Mesodermal cell (in vitro differentiated cells): ENCODE measurements around the gene ACOX2.
"Not testable (repeated sequence)": the region's sequence is repeated elsewhere in the genome, so short reads cannot be mapped to it uniquely, and the experiment has no call there.

Source experiments
- H3K27ac ChIP-seq: 2 replicates; pipeline ENCODE4 v1.7.0; 2013; ENCODE audit warnings: mild to moderate bottlenecking, low read depth, low read length, moderate library complexity; ENCODE audit not compliant: severe bottlenecking
- H3K36me3 ChIP-seq: 2 replicates; pipeline ENCODE4 v1.7.1; 2013; ENCODE audit warnings: mild to moderate bottlenecking, low read length, moderate library complexity; ENCODE audit not compliant: control insufficient read depth, insufficient read depth
- H3K4me1 ChIP-seq: one replicate; pipeline ENCODE4 v1.7.1; 2013; ENCODE audit warnings: mild to moderate bottlenecking, low read length; ENCODE audit not compliant: insufficient read depth, control insufficient read depth, poor library complexity, severe bottlenecking
- H3K4me3 ChIP-seq: 2 replicates; pipeline ENCODE4 v1.7.0; 2013; ENCODE audit warnings: low read length, control low read depth, mild to moderate bottlenecking; ENCODE audit not compliant: insufficient read depth, poor library complexity, severe bottlenecking; ENCODE audit errors: extremely low read depth
- H3K9me3 ChIP-seq: 2 replicates; pipeline ENCODE4 v1.7.1; 2013; ENCODE audit warnings: mild to moderate bottlenecking, low read length, moderate library complexity; ENCODE audit not compliant: control insufficient read depth
- WGBS, 2 experiments: methylation state at CpG; one replicate each; pipeline ENCODE4 v1.1.5; 2013; ENCODE audit warnings: missing lambda C conversion rate in 2 of 2; ENCODE audit not compliant: insufficient coverage in 2 of 2; 5-methylcytosine and 5-hydroxymethylcytosine counted together

Gene ACOX2

DNA sequence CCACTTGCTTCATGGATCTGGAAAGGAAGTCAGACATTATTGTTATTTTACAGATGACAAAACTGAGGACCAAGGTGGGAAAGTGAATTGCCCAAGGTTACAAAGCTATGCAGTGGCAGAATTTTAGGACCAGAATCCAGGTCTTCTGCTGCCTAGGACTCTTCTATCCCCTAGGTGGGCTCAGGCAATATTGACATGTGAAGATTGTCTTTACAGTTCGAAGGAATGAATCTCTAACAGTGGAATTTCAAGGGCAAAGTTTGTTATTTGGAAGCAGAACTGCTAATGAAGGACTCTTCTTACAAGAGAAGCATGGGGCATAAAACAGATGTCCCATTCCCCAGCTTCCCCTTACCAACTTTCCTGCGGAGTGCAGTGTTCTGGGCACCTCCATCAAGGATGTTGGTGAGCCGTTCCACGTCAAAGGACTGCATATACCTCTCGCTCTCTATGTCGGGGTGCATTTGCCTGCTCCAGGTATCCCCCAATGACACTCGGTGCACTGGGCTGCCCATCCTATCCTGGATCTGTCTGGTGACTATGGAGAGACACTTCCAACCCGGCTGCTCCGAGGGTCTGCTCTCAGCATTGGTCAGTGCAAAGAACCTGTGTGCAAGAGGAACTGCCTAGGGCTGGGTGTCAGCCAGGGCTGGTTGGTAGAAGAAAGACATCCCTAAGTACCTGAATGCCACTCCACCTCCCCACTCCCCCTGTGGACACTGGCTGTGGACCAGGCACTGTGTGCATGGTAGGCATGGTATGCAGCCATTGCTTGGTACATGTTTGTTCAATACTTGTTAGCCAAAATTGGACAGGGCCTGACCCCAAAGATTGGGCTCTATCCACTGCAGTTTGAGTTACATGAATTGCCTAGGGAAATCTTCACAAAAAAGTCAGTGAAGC is 2.1 kb downstream of the ACOX2 start:
- H3K27ac ChIP-seq = no peak overlapping the region
- 85 to 90% methylated on average over 6 to 9 of the region's 9 CpGs for WGBS, 2 experiments
- H3K4me1 ChIP-seq = no peaks in the 10 kb centered on the region
- H3K36me3 ChIP-seq = no peaks in the 10 kb centered on the region
- no peak overlapping the region for H3K4me3 ChIP-seq
- no peaks in the 10 kb centered on the region for H3K9me3 ChIP-seq

DNA sequence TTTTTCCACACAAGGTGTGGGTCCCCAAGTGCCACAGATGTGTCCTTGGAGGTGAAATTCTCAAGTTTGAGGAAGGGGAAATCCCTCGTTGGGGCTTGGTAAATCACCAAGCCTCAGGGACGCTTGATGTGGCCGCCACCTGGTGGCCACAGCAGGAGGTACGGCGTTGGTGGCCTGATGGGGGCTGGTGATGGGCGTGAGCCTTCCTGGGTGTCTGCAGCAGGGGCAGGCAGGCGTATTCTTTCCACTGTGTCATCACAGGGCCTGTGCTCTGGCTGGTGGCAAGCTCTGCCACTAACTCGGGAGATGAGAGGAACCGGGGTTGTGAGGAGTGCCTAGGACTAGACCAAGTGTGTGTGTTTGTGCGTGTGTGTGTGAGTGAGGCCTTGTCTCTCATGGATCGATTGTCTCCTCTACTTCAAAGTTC is 4.2 kb downstream of the ACOX2 start:
- WGBS, 2 experiments = 25 to 26% methylated on average over 7 to 9 of the region's 11 CpGs
- Histone ChIP-seq H3K4me1 (no peaks in the 10 kb centered on the region), H3K4me3 (no peak overlapping the region), H3K36me3 (no peaks in the 10 kb centered on the region), H3K9me3 (no peaks in the 10 kb centered on the region), H3K27ac (no peak overlapping the region)

DNA sequence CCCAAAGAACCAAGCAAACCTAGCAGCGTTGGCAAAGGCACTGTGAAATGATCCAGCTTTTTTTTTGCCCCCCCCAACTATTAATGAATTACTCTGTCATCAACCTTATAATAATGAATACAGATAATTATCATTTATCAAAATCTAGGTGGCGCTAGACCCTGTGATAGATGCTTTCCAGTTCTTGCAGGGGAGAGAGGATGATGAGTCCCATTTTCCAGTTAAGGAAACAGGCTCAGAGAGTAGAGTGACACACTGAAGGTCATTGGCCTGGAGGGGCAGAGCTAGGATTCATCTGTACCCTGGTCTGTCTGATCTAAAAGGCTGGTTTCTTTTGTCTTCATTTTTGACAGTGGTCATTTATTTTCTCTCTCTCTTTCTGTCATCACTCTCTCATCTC is 5.0 kb downstream of the ACOX2 start:
- Histone ChIP-seq H3K9me3 (no peaks in the 10 kb centered on the region), H3K36me3 (no peaks in the 10 kb centered on the region), H3K4me1 (no peaks in the 10 kb centered on the region), H3K4me3 (no peak overlapping the region), H3K27ac (no peak overlapping the region)
- WGBS, 2 experiments = 100% methylated on average over 1 of the region's 2 CpGs; no CpG with 5 or more reads in 1 of the 2 experiments

DNA sequence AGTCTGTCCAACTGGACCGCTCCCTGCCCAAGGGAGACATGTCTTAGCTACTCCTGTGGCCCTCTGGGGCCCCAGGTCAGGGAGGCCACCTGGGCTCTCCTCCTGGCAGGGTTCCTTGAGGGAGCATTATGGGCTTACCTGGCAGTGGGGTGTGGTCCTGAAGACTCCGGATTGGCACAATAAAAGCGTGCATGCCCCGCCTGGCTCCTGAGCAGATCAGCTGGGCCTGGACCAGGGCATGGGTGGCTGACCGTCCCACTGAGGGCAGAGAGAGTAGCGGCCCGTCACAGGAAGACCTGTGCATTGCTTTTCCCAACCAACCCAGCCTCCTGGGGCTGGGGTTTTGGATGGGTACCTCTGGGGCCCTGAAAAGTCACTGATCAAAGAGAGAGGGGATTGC is 5.4 kb downstream of the ACOX2 start:
- Histone ChIP-seq H3K36me3 (no peaks in the 10 kb centered on the region), H3K9me3 (no peaks in the 10 kb centered on the region), H3K4me3 (no peak overlapping the region), H3K27ac (no peak overlapping the region), H3K4me1 (no peaks in the 10 kb centered on the region)
- 93 to 94% methylated on average over 6 to 7 of the region's 7 CpGs for WGBS, 2 experiments

DNA sequence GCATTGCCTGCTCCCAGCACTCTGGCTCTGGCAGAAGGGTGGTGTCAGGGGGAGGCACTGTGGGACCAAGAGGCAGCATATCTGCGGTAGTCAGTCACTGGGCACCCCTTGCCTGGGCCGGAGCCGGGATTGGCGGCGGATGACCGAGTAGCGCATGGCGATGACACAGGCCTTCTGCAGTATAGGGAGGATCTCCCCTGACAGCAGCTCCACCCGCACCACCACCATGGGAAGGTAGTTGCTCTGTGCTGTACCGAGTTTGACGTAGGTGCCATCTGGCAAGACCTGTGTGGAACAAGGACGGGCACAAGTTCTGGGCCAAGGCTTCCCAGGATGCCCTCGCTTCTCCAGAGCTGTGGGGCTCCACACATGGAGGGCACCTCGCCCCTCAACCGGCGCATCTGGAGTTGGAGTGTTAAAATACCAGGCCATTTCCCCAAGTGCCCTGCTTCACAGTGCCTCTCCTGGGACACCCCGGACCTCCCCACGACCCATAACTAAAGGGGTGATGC is 6.6 kb downstream of the ACOX2 start:
- Histone ChIP-seq H3K4me3 (no peak overlapping the region), H3K9me3 (no peaks in the 10 kb centered on the region), H3K27ac (no peak overlapping the region), H3K36me3 (no peaks in the 10 kb centered on the region), H3K4me1 (peaks cover 6% of the 10 kb centered on the region)
- 93 to 96% methylated on average over 16 to 18 of the region's 18 CpGs for WGBS, 2 experiments

DNA sequence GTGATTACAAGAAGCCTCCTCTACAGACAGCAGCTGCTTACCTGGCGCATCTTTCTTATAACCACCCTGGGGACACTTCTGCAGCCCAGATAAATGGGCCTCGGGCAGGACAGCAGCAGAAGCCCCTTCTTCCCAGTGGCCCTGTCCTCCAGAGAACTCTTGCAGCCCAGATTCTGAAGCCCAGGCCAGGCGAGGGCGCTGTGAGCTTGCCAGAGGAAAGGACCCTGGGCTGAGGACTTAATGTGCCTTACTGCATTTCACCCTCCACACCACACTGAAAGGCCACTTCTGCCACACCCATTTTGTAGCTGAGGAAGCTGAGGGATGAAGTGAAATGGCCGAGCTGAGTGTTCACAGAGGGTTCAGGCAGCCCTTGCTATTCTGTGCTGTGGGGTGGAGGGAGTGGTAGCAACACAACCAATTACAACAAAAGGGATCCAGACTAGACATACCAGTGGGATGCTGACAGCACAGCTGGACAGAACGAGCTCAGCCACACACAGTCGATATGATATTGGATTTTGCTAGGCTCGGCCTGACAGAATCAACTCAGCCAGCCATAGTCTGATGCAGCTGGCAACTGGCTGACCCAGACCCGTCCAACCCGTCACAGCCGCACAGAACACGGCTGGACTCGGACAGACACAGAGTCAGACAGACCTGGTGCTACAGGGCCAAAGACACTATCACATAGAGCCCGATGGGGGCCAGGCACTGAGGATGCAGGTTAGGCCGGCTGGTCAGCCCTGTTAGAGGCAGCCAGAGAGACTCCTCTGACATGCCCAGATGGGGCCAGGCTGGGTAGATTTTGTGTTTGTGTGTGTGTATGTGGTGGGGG is 7.3 kb downstream of the ACOX2 start:
- peaks cover 6% of the 10 kb centered on the region for H3K4me1 ChIP-seq
- no peaks in the 10 kb centered on the region for H3K36me3 ChIP-seq
- no peak overlapping the region for H3K27ac ChIP-seq
- H3K4me3 ChIP-seq = no peak overlapping the region
- 69 to 81% methylated on average over 12 to 14 of the region's 15 CpGs for WGBS, 2 experiments
- H3K9me3 ChIP-seq = no peaks in the 10 kb centered on the region

DNA sequence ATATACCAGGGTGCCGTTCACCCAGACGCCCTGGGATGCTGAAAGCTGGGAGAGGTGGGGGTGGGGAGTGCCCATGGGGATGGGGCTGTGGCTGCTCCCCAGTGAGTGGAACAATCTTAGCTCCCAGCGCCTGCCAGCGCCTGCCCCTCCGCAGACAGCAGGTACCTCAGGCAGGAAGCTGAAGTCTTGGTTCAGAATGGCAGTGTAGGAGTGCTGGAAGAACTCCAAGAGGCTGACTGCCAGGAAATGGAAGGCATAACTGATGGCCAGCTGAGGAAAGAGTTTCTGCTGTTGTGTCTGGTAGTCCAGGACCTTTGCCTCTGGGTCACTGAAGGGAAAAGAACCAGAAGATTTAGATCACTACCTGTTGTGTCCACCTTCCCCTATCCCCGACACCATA is 8.4 kb downstream of the ACOX2 start:
- Histone ChIP-seq H3K4me1 (peaks cover 6% of the 10 kb centered on the region), H3K4me3 (no peak overlapping the region), H3K9me3 (no peaks in the 10 kb centered on the region), H3K27ac (no peak overlapping the region), H3K36me3 (no peaks in the 10 kb centered on the region)
- 83 to 86% methylated on average over 6 of the region's 6 CpGs for WGBS, 2 experiments

DNA sequence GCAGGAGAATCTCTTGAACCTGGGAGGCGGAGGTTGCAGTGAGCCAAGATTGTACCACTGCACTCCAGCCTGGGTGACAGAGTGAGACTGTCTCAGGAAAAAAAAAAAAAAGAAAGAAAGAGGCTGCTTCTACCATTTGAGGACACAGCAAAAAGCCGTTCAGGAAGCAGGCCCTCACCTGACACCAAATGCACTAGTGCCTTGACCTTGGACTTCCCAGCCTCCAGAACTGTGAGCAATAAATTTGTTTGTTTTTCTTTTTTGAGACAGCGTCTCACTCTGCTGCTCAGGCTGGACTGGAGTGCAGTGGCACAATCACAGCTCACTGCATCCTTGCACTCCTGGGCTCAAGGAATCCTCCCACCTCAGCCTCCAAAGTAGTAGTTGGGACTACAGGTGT is 9.6 kb downstream of the ACOX2 start:
- not testable (repeated sequence) for H3K4me1 ChIP-seq, H3K36me3 ChIP-seq, H3K9me3 ChIP-seq, H3K27ac ChIP-seq, H3K4me3 ChIP-seq
- 100% methylated on average over 2 of the region's 3 CpGs for WGBS, 2 experiments

DNA sequence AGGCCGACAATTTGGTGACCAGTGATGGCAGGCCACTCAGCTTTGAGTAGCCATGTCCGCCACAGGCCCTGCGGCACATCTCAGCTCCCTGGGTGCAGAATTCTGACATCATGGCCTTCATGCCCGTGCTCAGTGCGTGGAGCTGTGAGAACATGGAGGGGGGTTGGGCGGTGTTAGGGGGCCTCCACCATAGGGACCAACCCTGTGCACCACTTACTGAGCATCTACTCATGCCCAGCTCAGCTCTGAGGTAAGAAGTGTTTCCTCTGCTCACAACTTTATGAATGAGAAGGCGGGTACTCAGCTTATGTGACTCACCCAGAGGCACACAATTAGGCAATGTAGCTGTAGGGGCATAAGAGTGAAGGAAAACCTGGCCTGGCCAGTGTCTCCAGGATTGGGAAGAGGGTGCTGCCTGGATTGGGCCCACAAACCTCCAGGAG is 10.5 kb downstream of the ACOX2 start:
- no peak overlapping the region for H3K4me3 ChIP-seq
- H3K4me1 ChIP-seq = peaks cover 6% of the 10 kb centered on the region
- 66 to 87% methylated on average over 5 to 6 of the region's 7 CpGs for WGBS, 2 experiments
- no peaks in the 10 kb centered on the region for H3K36me3 ChIP-seq
- H3K9me3 ChIP-seq = no peaks in the 10 kb centered on the region
- H3K27ac ChIP-seq = no peak overlapping the region

DNA sequence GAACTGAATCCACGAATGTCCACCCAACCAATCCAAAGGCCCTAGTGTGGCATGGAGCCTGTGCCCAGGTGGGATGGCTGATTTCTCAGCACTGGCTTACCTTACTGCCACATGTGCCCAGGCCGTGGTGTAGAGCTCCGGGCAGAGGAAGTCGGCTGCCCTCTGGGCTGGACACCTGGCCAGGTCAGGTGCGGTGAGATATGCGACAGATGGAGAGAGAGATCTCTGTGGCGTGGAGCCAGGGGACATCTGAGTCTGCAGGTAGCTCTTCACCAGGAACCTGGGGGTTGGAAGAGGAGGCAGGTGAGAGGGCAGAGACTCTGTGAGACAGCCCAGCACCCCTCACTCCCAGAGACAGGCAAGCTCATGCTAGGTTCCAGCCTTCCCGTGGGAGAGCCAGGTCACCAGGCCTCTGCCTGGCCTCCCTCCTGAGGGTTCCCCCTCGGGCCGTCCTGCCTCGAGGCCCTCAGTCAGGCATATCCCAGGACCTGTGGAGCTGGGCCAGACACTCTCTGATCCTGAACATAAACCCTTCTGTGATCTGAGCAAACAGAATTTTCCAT is 12.6 kb downstream of the ACOX2 start:
- H3K36me3 ChIP-seq = no peaks in the 10 kb centered on the region
- peaks cover 6% of the 10 kb centered on the region for H3K4me1 ChIP-seq
- H3K4me3 ChIP-seq = no peak overlapping the region
- H3K27ac ChIP-seq = no peak overlapping the region
- 90 to 99% methylated on average over 6 to 10 of the region's 11 CpGs for WGBS, 2 experiments
- no peaks in the 10 kb centered on the region for H3K9me3 ChIP-seq
